Inflammatory macrophage treated with lipopolysaccharide for 4 hours (primary cell): ENCODE data around the gene EHD3.

Experiments
- DNase-seq: peaks from one replicate; pipeline ENCODE4 v3.0.0-alpha.2; 2020

EHD3 gene

GRCh38 chr2:31213601-31214443 lies 20.1 kb upstream of the EHD3 start:
- no peak for DNase-seq

- DNase-seq, result no peak
Measured at GRCh38 chr2:31214444-31214915, 19.5 kb upstream of the EHD3 start.

GRCh38 chr2:31216734-31217133 lies 17.2 kb upstream of the EHD3 start:
- DNase-seq, result no peak

- DNase-seq, result no peak
Measured at GRCh38 chr2:31217465-31218200, 16.3 kb upstream of the EHD3 start, which contains the start of gene CAPN14. Gene CAPN14 (minus strand): TSS chr2:31217515. CDS start chr2:31205447, 12,068 bp downstream.

GRCh38 chr2:31219131-31219969 lies 14.6 kb upstream of the EHD3 start:
- peak; percentile 90 for DNase-seq

- DNase-seq, result no peak
Measured at GRCh38 chr2:31221544-31221943, 12.4 kb upstream of the EHD3 start.

- peak; percentile 10 for DNase-seq
Measured at GRCh38 chr2:31222071-31222470, 11.9 kb upstream of the EHD3 start.

GRCh38 chr2:31223026-31223425 lies 10.9 kb upstream of the EHD3 start:
- no peak for DNase-seq

- DNase-seq, result no peak
Measured at GRCh38 chr2:31223749-31224148, 10.2 kb upstream of the EHD3 start.

- DNase-seq, result no peak
Measured at GRCh38 chr2:31226266-31226665, 7.7 kb upstream of the EHD3 start.

GRCh38 chr2:31227110-31227509 lies 6.8 kb upstream of the EHD3 start:
- no peak for DNase-seq

- no peak for DNase-seq
Measured at GRCh38 chr2:31227711-31228125, 6.2 kb upstream of the EHD3 start.

GRCh38 chr2:31228717-31229116 lies 5.2 kb upstream of the EHD3 start:
- DNase-seq, result no peak

- DNase-seq, result no peak
Measured at GRCh38 chr2:31230751-31231150, 3.2 kb upstream of the EHD3 start.

- DNase-seq, result no peak
Measured at GRCh38 chr2:31231571-31232302, 2.2 kb upstream of the EHD3 start.

GRCh38 chr2:31232586-31232985 lies 1.4 kb upstream of the EHD3 start:
- no peak for DNase-seq

- peak; percentile 6 for DNase-seq
Measured at GRCh38 chr2:31233231-31233630, 721 bp upstream of the EHD3 start.

GRCh38 chr2:31234683-31235503 lies 941 bp downstream of the EHD3 start:
- no peak for DNase-seq

GRCh38 chr2:31235504-31235902 lies 1.6 kb downstream of the EHD3 start:
- no peak for DNase-seq

- no peak for DNase-seq
Measured at GRCh38 chr2:31236433-31237205, 2.7 kb downstream of the EHD3 start.
